Measurements from ENCODE around the gene TF.

The TF gene

DNA sequence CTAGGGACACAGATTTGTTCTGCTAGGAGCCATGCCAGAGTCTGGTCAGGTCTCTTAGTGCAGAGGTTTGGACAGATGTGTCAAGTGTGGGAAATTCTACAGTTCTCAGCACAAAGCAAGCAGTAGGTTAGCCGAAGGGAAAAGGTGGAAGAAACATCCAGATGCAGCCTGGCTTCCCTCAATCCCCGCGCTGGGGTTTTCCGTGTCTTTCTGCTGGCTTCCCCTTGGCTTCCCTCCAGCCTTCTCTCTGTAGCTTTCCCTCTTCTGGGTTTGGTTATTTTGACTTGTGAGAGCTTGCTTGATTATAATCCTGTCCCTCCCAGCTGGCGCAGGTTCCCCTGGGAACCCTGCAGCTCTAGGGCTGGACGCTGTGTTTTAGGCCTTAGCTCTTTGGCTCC, 4.1 kb downstream of the TF start:
- no peak for DNase-seq (ENCODE audit: low read depth, low spot score)
- ChIA-PET POLR2A (no interaction called here), CTCF (no interaction called here)
- no peak overlapping the region for H3K4me3 ChIP-seq (ENCODE audit: low read depth, low read length)
- TF ChIP-seq CTCF (IDR thresholded peaks at IDR 0.05; ENCODE audit: insufficient read depth, low read length, missing control alignments) = no peak

- no peak for DNase-seq (ENCODE audit: low read depth, low spot score)
- no peak overlapping the region for H3K4me3 ChIP-seq (ENCODE audit: low read depth, low read length)
- POLR2A ChIA-PET = no interaction called here
- CTCF ChIA-PET = no interaction called here
- TF ChIP-seq CTCF (IDR thresholded peaks at IDR 0.05; ENCODE audit: insufficient read depth, low read length, missing control alignments) = no peak
These were observed 7.0 kb downstream of the TF start for GRCh38 chr3:133753107-133753778.

- no peak for TF ChIP-seq CTCF (IDR thresholded peaks at IDR 0.05; ENCODE audit: insufficient read depth, low read length, missing control alignments)
- POLR2A ChIA-PET = no interaction called here
- CTCF ChIA-PET = no interaction called here
These were observed 7.6 kb downstream of the TF start for GRCh38 chr3:133753779-133754164.

GRCh38 chr3:133754455-133754854, 8.3 kb downstream of the TF start:
- TF ChIP-seq CTCF (IDR thresholded peaks at IDR 0.05; ENCODE audit: insufficient read depth, low read length, missing control alignments) = no peak
- ChIA-PET POLR2A (no interaction called here), CTCF (no interaction called here)
- no peak overlapping the region for H3K4me3 ChIP-seq (ENCODE audit: low read depth, low read length)
- no peak for DNase-seq (ENCODE audit: low read depth, low spot score)

More at GRCh38 chr3:133753779-133754164, 7.6 kb downstream of the TF start:
- no peak overlapping the region for H3K4me3 ChIP-seq (ENCODE audit: low read depth, low read length)
- no peak for DNase-seq (ENCODE audit: low read depth, low spot score)

GRCh38 chr3:133754973-133755828, 9.0 kb downstream of the TF start:
- TF ChIP-seq CTCF (IDR thresholded peaks at IDR 0.05; ENCODE audit: insufficient read depth, low read length, missing control alignments) = no peak

More at GRCh38 chr3:133754973-133755828, 9.0 kb downstream of the TF start:
- ChIA-PET CTCF (no interaction called here), POLR2A (no interaction called here)
- no peak for DNase-seq (ENCODE audit: low read depth, low spot score)
- H3K4me3 ChIP-seq (ENCODE audit: low read depth, low read length) = no peak overlapping the region

All from AG04449 (cell line).